HG02678 (cell line): ENCODE data around the gene CAMK4.

Experiments used
- ATAC-seq: cut with Tn5 transposase; IDR thresholded peaks from one replicate; pipeline ENCODE4 v1.9.1; 2021; ENCODE audit warnings: mild to moderate bottlenecking, moderate library complexity; ENCODE audit not compliant: unreplicated experiment

Gene CAMK4

DNA sequence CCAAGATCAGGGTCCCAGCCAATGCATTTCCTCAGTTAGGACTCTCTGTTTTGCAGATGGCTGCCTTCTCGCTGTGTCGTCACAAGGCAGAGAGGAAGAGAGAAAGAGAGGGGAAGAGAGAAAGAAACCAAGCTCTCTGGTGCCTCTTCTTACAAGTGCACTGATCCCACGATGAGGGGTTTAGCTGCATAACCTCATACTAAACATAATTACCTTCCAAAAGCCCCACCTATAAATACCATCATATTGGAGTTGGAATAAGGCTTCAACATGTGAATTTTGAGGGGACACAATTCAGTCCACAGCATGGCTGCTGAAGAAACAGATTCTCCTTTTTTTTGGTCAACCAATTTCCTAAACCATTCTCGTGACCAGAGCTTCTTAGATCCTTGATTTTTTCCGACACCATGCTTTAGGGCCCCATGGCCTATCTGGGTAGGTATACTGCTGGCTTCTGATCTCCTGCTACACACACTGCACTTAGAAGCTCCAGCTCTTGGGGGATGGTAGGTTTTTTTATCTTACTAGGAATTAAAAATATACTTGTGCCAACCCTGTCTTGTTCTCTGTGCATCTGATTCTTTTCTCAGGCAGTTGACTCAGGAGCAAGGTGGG is 5.1 kb downstream of the CAMK4 start:
- no peak for ATAC-seq

DNA sequence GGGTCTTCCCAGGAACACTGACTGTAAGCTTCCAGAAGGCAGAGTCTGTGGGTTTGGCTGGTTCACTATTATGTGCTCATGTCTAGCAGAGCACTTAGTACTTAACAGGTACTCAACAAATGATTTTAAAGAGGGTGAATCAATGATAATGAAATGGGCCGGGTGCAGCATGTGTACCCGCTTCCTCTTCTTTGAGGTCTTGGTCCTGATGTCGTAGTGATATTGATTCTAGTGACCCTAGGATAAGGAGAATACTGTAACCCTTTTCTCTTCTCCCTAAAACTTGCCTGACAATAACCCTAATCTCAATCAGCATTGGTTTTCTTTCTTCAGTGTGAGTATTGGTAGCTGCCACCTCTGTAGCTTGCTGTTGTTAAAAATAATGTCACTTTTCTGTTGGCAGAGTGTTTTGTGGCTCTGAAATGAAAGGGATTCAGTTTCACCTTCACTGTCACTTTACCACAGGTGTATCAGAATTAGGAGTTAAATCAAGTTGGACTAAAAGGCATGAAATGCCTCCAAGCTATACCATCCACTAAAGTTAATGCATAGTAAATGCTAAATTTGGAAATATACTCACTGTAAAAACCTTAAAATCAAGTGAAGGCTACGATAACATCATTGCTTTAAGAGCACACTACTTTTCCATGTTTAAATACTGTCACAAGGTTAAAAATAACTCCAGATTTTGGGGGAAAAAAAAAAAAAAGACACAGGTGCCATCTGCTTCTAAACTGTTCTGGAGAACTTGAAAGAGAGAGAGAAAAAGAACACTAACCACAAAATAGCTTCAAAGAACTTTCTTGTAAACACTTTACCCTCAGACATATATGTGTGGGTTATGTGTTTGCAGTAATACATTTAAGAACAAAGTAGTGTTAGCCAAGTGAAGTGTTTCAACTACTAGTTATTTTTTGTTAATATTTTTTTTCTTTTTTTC is 6.0 kb downstream of the CAMK4 start:
- ATAC-seq, result peak; percentile 51

DNA sequence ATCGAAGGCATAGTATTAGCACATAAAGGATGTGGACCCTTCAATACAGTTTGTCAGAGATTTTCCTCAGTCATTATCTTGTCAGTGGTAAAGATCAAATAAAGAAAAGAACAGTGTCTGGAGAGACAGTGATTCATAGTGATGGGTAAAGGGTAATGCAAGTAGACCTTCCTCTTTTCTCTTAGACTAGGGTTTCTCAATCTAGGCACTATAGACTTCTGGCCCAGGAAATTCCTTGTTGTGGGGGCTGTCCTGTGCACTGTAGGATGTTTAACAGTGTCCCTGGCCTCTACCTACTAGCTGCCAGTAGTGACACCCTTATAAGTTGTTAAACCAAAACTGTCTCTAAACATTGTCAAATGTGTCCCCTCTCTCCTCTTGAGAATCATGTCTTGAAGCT is 6.9 kb downstream of the CAMK4 start:
- ATAC-seq, result no peak

DNA sequence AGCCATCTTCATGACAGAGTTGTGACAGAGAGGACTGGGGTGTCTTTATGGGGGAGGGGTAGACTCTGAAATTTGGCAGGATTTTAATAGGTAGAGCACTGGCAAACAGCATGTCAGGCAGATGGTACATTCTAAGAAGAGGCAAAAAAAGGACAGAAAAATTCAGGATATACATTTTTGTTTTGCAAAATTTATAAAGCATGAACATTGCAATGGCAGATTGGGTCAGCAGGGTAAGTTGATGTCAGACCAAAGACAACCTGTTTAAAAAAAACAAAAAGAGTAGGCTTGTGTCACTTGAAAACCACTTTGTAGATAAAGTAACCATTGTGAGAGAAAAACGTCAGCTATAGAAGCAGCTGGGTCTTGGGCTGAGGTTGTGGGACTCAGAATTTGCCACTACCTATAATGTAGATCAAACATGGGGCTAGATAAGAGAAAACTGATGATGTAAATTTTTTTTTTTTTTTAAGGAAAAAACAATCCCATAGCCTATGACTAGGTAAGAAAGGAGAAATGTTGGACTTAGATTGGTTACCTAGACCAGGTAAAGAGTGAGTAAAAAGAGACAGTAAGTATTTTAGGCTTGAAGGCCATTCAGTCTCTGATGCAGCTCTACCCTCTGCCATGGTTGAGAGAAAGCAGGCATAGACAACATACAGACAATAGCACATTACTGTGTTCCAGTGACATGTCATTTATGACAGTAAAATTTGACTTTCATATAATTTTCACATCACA is 8.3 kb downstream of the CAMK4 start:
- no peak for ATAC-seq

DNA sequence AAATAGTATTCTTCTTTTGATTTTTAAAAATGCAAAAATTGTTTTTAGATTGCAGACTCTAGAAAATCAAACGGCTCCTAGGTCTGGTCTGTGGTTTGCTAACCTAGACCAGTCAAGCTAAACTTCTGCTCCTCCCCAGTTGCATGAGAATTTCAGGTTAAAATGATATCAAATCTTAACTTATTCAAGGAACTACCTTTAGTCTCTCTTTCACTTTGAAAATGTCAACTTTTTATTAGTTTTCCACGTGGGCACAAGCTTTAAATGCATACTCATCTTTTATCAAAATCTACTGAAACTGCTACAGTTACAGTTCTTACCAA is 8.8 kb downstream of the CAMK4 start:
- ATAC-seq, result no peak

DNA sequence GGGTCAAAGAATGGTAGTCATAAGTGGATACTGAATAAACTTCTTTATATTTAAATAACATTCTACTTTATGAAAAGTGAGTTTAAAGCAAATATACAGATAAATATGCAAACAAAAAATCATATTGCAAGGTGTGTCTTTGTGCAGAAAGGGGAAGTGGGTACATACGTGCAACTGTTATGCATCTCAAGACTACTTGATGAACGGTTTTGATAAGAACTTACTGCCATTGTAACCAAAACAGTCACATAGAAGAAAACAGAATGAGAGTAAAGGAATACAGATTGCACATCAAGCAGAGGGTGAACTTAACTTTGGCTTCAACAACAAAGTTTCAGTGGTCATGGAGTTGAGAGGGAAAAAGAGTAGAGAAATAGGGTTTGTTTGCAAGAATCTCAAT is 9.9 kb downstream of the CAMK4 start:
- ATAC-seq, result peak; percentile 24

DNA sequence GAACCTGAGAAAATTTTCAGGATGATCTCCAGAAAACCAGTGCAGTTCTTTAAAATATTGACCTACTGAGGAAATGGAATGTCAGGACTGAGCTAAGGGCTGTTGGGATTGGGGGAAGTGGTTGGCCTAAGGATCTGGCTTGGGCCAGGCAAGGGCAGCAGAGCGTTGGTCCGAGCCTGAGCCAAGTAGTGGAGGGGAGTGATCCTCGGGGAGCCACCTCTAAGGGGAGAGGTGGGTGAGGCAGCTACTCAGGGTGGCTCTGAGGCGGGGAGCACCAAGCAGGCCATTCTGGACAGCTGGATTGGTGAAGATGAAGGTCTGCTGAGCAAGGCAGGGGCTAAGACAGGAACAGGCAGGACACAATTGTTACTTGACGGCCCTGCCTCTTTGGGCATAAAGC is 11.5 kb downstream of the CAMK4 start:
- no peak for ATAC-seq

DNA sequence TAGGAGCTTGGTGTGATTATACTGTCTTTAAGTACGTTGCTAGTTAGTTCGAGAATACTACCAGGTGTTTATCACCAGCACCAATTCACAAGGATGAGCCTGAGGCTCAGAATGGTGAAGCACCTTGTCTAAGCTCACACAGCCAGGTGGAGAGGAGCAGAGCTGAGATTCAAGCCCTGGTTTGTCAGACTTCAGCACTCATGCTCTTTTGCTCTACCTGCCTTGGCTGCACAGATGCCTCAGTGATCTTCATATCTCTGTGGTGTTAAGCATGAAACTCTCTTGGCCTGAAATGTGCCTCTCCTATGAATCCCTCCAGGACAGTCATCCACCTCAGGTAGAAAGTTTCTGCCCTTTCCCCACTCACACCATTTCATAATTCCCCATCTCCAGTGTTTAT is 12.2 kb downstream of the CAMK4 start:
- no peak for ATAC-seq

DNA sequence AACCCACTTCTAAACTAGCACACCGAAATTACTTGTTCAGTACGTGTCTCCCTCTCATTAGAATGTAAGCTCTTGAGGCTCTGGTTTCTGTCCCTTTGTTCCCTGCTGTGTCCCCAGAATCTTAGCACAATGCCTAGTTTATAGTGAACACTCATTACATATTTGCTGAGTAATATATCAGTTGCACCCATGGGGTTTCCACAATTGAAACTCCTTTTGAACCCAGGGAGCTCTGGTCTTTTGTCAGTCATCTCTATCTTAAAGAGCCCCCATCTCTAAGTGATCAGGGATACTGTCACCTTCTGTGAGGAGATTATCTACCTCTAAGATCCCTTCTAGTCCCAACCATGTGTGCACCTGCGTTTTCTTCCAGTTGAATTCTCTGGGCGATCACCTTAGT is 12.8 kb downstream of the CAMK4 start:
- ATAC-seq, result no peak

DNA sequence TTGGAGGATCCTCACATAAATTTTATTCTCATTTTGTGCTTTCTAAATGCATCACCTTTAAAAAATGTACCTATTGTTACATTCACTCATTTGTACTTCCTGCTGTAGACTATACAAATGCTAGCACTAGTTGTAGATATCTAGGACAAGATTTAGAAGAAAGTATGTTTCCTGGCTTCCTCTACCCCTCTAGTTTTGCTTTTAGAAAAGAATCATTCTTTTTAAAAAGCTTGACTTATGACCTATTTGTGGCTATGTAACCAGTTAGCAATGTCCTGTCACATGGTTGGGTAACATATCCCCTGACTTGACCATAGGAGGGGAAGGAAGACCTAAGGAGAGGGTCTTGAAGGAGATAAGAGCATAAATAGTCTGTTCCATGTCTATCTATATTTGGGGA is 13.3 kb downstream of the CAMK4 start:
- no peak for ATAC-seq

DNA sequence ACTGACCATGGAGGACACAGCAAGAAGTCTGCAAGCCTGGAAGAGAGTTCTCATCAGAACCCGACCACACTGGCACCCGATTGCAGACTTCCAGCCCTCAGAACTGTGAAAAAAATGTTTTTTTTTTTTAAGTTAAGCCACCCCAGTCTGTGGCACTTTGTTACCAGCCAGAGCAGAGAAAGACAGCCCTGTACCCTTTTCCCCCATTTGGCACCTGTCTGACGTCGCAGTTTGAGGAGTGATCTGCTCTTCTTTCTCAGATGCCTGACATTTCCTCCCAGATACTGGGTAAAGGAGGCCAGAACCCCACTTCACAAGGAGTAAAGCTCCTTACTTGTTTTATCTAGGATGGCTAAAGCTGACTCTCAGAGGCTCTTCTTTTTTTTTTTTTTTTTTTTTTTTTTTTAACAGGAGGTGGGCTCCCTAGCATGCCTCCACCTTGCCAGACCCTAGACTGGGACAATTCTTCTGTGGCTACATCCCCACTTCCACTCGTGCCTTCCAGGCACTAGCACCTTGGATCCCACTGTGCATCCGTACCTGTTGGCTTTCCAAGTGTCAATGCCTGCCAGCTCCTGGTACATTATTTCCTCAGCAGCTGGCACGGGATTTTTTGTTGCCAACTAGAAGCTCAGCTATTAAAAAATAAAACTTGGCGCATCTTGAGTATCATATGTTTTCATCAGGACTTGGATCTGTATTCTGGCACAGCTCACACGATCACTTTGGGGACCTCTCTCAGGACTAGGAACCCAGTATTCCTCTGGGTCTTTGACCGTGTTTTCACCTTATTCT is 14.4 kb downstream of the CAMK4 start:
- no peak for ATAC-seq

DNA sequence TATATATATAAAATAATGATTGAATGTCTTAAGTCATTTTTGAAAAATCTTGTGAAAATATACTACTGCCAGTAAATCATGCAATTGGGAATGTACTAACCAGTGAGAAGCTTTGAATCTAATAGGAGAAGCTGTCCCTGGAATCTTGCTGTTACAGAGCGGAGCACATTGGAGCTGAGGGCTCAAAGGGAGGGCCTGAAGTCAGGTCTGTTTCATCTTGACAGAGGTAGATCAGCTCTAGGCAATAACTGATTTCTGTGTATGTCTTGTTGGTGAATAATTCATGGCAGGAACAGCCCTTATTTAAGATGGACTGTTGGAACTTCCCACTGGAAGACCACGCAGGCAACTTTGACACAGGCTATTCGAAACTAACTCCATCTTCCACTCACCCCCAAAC is 17.5 kb downstream of the CAMK4 start:
- no peak for ATAC-seq

DNA sequence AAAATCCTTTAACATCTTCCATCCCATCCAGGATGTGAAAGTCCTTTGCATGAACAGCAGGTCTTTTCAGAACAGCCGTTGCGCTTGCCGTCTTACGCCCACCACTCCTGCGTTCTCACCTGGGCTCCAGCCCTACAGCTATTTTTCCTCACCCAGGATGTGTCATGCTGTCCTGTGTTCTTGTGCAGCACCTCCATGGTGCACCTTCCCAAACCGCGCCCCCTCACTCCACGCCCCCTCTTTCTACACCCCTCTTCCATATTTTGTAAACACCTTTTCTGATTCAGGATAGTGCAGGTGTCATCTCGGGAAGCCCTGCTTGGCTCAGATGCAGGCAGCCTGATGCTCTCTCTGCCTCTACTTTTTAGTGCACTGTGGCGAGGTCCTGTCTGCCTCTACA is 18.4 kb downstream of the CAMK4 start:
- no peak for ATAC-seq

DNA sequence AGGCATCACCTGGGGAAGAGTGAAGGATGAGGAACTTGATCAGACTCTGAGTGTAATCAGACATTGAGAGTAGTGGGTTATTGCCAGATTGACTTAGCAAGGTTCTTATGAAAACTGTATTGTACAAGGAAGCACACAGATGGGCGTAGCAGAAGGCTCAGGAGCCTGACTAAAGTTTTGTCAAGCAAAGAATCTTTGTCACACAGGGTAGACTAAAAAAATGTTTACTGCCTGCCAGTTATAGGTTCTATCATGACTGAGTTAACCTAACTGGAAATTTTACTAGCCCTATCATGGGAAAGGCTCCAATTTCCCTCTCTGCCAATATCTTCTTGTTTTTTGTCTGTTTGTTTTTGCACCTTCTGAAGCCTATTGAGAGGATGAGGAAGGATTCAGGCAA is 19.1 kb downstream of the CAMK4 start:
- ATAC-seq, result no peak

DNA sequence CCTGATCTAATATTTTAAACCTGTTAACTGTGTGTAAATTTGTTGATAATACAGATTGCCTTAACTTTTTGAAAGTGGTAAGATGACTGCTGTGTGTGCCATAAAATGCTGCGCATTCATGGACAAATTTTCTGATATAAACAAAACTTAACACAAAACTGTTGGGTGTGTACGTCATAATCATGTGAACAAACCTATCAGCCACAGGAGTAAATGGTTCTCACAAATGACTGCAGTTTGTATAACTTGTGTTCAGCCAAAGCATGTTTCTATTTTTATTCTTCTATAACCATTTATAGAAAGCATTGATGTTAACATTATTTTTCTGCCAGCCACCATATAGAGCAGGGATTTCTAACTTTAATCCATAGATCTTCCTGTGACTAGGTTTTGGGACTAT is 21.5 kb downstream of the CAMK4 start:
- no peak for ATAC-seq

DNA sequence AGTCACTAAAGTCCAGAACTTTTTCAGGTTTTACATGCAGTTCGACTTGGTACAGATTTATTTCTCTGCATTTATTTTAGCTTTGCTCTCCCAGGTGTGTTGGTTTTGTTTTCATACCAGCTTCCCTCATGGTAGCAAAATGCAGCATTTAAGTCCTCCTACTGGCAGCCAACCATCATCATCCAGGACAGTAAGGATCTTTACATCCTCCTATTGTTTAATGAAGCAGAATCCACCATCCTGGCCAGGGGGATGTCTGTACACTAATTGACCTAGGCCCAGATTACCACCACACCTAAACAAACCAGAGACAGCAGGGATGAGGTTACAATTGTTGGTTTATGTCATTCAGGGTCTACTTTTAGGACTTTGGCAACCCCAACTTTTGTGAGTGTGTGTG is 22.3 kb downstream of the CAMK4 start:
- no peak for ATAC-seq

DNA sequence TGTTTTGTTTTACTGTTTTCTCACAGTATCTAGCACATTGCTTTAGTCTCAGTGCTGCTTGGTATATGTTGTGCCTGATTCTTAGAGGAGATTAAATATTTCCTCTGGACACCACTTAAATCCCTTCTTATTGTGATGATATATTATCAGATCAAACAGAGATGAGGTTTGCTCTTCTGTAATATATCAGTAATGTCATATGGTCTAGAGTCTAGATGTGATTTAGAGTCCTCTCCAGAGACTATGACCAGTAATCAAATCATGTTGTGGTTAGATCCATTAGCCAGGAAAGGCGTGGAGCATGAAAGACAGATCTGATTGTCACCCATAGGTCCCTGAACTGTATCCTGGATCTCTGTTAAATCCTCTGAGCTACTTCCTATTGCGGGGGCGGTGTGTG is 24.4 kb downstream of the CAMK4 start:
- no peak for ATAC-seq

DNA sequence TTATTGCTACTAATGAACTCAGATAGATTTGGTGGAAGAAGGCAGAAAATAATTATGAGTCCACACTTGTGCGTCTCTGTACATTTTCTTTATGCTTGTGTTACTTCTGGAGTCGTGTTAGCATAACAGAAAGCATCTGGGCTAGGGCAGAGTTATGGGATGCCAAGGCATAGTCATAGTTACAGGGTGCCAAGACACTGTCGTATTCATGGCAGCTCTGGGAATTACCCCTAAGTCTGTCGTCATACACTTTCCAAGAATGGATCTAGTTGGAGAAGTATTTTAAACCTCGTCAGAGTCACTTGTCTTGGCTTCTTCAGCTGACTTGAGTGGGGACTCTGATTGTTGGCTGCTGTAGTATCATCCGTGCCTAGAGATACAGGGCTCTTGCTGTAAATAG is 27.7 kb downstream of the CAMK4 start:
- ATAC-seq, result no peak

DNA sequence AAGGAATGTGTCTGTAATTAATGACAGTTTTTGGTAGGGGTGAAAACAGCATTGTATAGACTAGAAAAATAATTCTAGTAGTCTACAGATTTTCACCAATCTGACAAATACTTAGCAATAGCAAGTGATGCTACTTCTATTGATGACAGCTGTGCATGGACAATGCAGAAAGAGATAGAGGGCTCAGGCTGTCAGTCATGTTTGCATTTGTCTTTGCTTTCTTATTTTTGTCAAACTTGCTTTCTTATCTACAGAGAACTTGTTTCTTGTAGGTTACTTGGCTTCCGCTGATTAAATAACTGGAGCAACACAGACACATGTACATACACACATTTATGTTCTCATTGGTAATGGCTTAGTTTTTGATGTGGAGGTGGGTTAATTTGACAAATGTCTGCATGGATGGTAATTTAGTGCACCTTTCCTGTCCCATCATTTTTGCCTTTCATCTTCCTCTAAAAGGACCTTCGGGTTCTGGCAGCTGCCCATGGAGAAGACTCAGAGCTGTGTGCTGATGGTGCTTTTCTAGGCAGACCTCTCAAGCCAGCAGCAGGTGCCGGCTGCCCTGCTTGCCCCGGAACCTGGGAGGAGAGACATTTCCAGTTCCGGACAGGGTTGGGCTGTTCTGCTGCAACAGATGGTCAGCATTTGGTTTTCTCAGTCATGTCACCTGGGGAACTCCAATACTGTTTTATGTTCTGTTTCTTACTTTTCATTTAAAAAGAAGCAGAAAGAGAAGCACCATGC is 28.8 kb downstream of the CAMK4 start:
- ATAC-seq, result peak; percentile 62

DNA sequence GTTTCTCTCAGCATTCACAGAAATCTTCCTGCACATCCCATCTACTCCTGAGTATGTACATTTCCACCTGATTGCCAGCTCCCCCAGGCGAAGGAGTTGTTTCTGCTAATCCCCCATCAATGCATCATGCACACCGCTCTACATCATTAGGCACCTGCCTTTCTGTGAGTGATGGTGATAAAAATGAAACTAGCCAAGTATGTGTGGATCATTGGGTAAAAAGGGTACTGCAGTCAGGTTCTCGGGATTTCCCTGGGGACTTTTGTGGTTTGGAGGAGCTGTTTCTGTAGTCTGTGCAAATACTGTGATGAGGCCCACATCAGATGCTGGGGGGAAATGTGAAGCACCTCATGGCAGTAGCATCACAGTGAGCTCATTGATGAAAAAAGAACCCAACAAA is 30.4 kb downstream of the CAMK4 start:
- peak; percentile 81 for ATAC-seq

DNA sequence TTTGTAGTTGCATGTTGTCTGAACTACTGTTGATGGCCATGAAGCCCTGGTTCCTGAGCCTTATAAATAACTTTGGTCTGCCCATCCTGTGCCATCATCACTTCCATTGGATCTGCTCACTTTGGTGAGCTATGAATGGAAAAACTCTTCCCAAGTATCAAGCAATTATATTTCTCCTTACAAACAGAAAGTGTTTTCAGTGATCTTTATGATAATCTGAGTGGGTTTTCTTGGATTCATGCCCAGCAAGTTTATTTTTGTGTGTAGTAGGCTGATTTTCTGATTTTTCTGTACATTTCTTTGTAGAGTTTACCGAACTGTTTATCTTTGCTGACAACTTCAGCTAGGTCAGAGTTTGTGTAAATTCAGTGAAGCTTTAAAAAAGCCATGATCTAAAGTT is 31.0 kb downstream of the CAMK4 start:
- peak; percentile 1 for ATAC-seq
